ENCODE data around the gene SERGEF. TPM values are rescaled to one million over a fixed set of nuclear protein-coding genes. Genes with fewer than 3 reads are reported as not detected.
A peak's percentile ranks its signal among the peaks of the same experiment; 100 is the strongest.

Gene SERGEF
- total RNA-seq, 1 experiment from 2014 or later: 28.7 TPM

GRCh38 chr11:17914957-17915356, 97.9 kb downstream of the SERGEF start:
- DNase-seq: no peak
- no TSS peak for BruUV-seq (replicated peaks)
- no peaks in the 10 kb centered on the region for H3K9me3 ChIP-seq (ENCODE audit: insufficient read depth, low read depth)
- no peak for TF ChIP-seq EZH2 (IDR thresholded peaks at IDR 0.05; ENCODE audit: low read depth)
- TF ChIP-seq, protein P1, sequence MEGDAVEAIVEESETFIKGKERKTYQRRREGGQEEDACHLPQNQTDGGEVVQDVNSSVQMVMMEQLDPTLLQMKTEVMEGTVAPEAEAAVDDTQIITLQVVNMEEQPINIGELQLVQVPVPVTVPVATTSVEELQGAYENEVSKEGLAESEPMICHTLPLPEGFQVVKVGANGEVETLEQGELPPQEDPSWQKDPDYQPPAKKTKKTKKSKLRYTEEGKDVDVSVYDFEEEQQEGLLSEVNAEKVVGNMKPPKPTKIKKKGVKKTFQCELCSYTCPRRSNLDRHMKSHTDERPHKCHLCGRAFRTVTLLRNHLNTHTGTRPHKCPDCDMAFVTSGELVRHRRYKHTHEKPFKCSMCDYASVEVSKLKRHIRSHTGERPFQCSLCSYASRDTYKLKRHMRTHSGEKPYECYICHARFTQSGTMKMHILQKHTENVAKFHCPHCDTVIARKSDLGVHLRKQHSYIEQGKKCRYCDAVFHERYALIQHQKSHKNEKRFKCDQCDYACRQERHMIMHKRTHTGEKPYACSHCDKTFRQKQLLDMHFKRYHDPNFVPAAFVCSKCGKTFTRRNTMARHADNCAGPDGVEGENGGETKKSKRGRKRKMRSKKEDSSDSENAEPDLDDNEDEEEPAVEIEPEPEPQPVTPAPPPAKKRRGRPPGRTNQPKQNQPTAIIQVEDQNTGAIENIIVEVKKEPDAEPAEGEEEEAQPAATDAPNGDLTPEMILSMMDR (conservative IDR thresholded peaks at IDR 0.05): no peak
- no peak overlapping the region for H3K4me2 ChIP-seq
- no peaks in the 10 kb centered on the region for H3K27me3 ChIP-seq (ENCODE audit: insufficient read depth, low read depth)
- ChIA-PET POLR2A (ENCODE audit: unreplicated experiment) (no interaction called here), CTCF (no interaction called here)
- H3K4me1 ChIP-seq (replicated peaks; ENCODE audit: insufficient read depth): no peaks in the 10 kb centered on the region
- H3K9me2 ChIP-seq (ENCODE audit: insufficient read depth): no peaks in the 10 kb centered on the region
- no peak overlapping the region for H3K27ac ChIP-seq
- no peaks in the 10 kb centered on the region for H3K79me2 ChIP-seq (ENCODE audit: low read depth)
- no peaks in the 10 kb centered on the region for H3F3A ChIP-seq (ENCODE audit: insufficient read depth, low read depth)
- intact Hi-C loops (cut with micrococcal nuclease; ENCODE audit: unreplicated experiment): no loop called here
- H3K36me3 ChIP-seq (ENCODE audit: low read depth): no peaks in the 10 kb centered on the region
- no peaks in the 10 kb centered on the region; the same call in 1 of the 2 replicates for H4K20me1 ChIP-seq (ENCODE audit: insufficient read depth)
- H2AFZ ChIP-seq: no peak overlapping the region
- no peak overlapping the region for H3K4me3 ChIP-seq

- BruUV-seq (replicated peaks): no TSS peak
- Histone ChIP-seq H3K36me3 (ENCODE audit: low read depth) (no peaks in the 10 kb centered on the region), H3K4me1 (replicated peaks; ENCODE audit: insufficient read depth) (no peaks in the 10 kb centered on the region), H3F3A (ENCODE audit: insufficient read depth, low read depth) (no peaks in the 10 kb centered on the region), H3K79me2 (ENCODE audit: low read depth) (no peaks in the 10 kb centered on the region), H3K4me3 (no peak overlapping the region), H3K27me3 (ENCODE audit: insufficient read depth, low read depth) (no peaks in the 10 kb centered on the region), H2AFZ (no peak overlapping the region), H3K27ac (no peak overlapping the region), H4K20me1 (ENCODE audit: insufficient read depth) (no peaks in the 10 kb centered on the region), H3K9me3 (ENCODE audit: insufficient read depth, low read depth) (no peaks in the 10 kb centered on the region), H3K9me2 (ENCODE audit: insufficient read depth) (no peaks in the 10 kb centered on the region), H3K4me2 (no peak overlapping the region)
- no peak for DNase-seq
- TF ChIP-seq EZH2 (IDR thresholded peaks at IDR 0.05; ENCODE audit: low read depth): no peak
- TF ChIP-seq, protein P1 (conservative IDR thresholded peaks at IDR 0.05): no peak
- intact Hi-C loops (cut with micrococcal nuclease; ENCODE audit: unreplicated experiment): no loop called here
- ChIA-PET CTCF (no interaction called here), POLR2A (ENCODE audit: unreplicated experiment) (no interaction called here)
These were observed 105.8 kb downstream of the SERGEF start for GRCh38 chr11:17907046-17907445.

- Histone ChIP-seq H2AFZ (no peak overlapping the region), H3K27me3 (ENCODE audit: insufficient read depth, low read depth) (no peaks in the 10 kb centered on the region), H3F3A (ENCODE audit: insufficient read depth, low read depth) (no peaks in the 10 kb centered on the region), H3K9me3 (ENCODE audit: insufficient read depth, low read depth) (no peaks in the 10 kb centered on the region), H3K36me3 (ENCODE audit: low read depth) (no peaks in the 10 kb centered on the region), H3K9me2 (ENCODE audit: insufficient read depth) (no peaks in the 10 kb centered on the region), H3K4me1 (replicated peaks; ENCODE audit: insufficient read depth) (no peaks in the 10 kb centered on the region), H3K27ac (no peak overlapping the region), H3K4me3 (no peak overlapping the region), H4K20me1 (ENCODE audit: insufficient read depth) (no peaks in the 10 kb centered on the region), H3K79me2 (ENCODE audit: low read depth) (no peaks in the 10 kb centered on the region), H3K4me2 (no peak overlapping the region)
- ChIA-PET CTCF (interaction anchor here (0.6 kb wide), 1 partner anchor 175 kb away, joined by 3 read pairs; no protein-coding TSS in a partner anchor), POLR2A (ENCODE audit: unreplicated experiment) (no interaction called here)
- DNase-seq: peak in 1 of 2 experiments; percentile 10
- intact Hi-C loops (cut with micrococcal nuclease; ENCODE audit: unreplicated experiment): loop anchor here (1.0 kb wide), 1 partner anchor 175 kb away; no protein-coding TSS in a partner anchor
- BruUV-seq (replicated peaks): no TSS peak
- no peak for TF ChIP-seq EZH2 (IDR thresholded peaks at IDR 0.05; ENCODE audit: low read depth)
- TF ChIP-seq, protein P1 (conservative IDR thresholded peaks at IDR 0.05): peak; percentile 38; the same call in 1 of the 2 replicates
These were observed 106.4 kb downstream of the SERGEF start for GRCh38 chr11:17906436-17906835.

Data from PC-9 (cell line).